HuH-7 (cell line): ENCODE data around the gene CTAGE1.
"Not testable (repeated sequence)": the region's sequence is repeated elsewhere in the genome, so short reads cannot be mapped to it uniquely, and the experiment has no call there.

Experiments
- DNase-seq: peaks from one replicate; pipeline ENCODE4 v3.0.0; 2011; ENCODE audit warnings: low spot score

CTAGE1 gene

GRCh38 chr18:22417496-22418188 lies at the start of gene CTAGE1:
Gene CTAGE1 (minus strand): TSS chr18:22417915. CDS start chr18:22417811, 104 bp downstream.
- no peak for DNase-seq

- DNase-seq: peak; percentile 23
Measured at GRCh38 chr18:22466608-22467395, 49.1 kb upstream of the CTAGE1 start.

GRCh38 chr18:22465859-22466457 lies 48.2 kb upstream of the CTAGE1 start:
- no peak for DNase-seq

GRCh38 chr18:22463076-22463475 lies 45.4 kb upstream of the CTAGE1 start:
- DNase-seq: no peak

GRCh38 chr18:22459491-22459890 lies 41.8 kb upstream of the CTAGE1 start:
- DNase-seq: no peak

GRCh38 chr18:22457524-22457923 lies 39.8 kb upstream of the CTAGE1 start:
- no peak for DNase-seq

- DNase-seq: no peak
Measured at GRCh38 chr18:22456547-22456946, 38.8 kb upstream of the CTAGE1 start.

- DNase-seq: no peak
Measured at GRCh38 chr18:22456116-22456480, 38.4 kb upstream of the CTAGE1 start.

GRCh38 chr18:22455425-22456115 lies 37.9 kb upstream of the CTAGE1 start:
- DNase-seq: no peak

GRCh38 chr18:22453315-22453714 lies 35.6 kb upstream of the CTAGE1 start:
- no peak for DNase-seq

GRCh38 chr18:22452226-22452668 lies 34.5 kb upstream of the CTAGE1 start:
- DNase-seq: peak; percentile 26

- DNase-seq: no peak
Measured at GRCh38 chr18:22451796-22452195, 34.1 kb upstream of the CTAGE1 start.

GRCh38 chr18:22450766-22451165 lies 33.1 kb upstream of the CTAGE1 start:
- not testable (repeated sequence) for DNase-seq

GRCh38 chr18:22450318-22450717 lies 32.6 kb upstream of the CTAGE1 start:
- DNase-seq: not testable (repeated sequence)

- DNase-seq: not testable (repeated sequence)
Measured at GRCh38 chr18:22449753-22450152, 32.0 kb upstream of the CTAGE1 start.

- DNase-seq: no peak
Measured at GRCh38 chr18:22448238-22448637, 30.5 kb upstream of the CTAGE1 start.

- DNase-seq: no peak
Measured at GRCh38 chr18:22447792-22448191, 30.1 kb upstream of the CTAGE1 start.

GRCh38 chr18:22446911-22447310 lies 29.2 kb upstream of the CTAGE1 start:
- DNase-seq: no peak

GRCh38 chr18:22446325-22446724 lies 28.6 kb upstream of the CTAGE1 start:
- DNase-seq: no peak

GRCh38 chr18:22441638-22442037 lies 23.9 kb upstream of the CTAGE1 start:
- DNase-seq: no peak

- no peak for DNase-seq
Measured at GRCh38 chr18:22439447-22439846, 21.7 kb upstream of the CTAGE1 start.

GRCh38 chr18:22436136-22436535 lies 18.4 kb upstream of the CTAGE1 start:
- DNase-seq: no peak
